HFF-Myc (cell line): ENCODE data around the gene LYST.
A peak's percentile ranks its signal among the peaks of the same experiment; 100 is the strongest.

Source experiments
- DNase-seq: peaks from one replicate; pipeline ENCODE4 v3.0.0-alpha.2; 2011; ENCODE audit warnings: low read depth; ENCODE audit errors: extremely low read depth
- H3K4me3 ChIP-seq: replicated peaks from 2 replicates; pipeline ENCODE4 v1.5.1; 2011; ENCODE audit warnings: low read depth, mild to moderate bottlenecking, control low read depth, low read length
- TF ChIP-seq, protein P1 (sequence below): IDR thresholded peaks from 2 replicates; pipeline ENCODE4 v1.5.1; 2012; ENCODE audit warnings: mild to moderate bottlenecking, low read depth, low read length, control low read depth; ENCODE audit errors: missing control alignments

LYST gene

DNA sequence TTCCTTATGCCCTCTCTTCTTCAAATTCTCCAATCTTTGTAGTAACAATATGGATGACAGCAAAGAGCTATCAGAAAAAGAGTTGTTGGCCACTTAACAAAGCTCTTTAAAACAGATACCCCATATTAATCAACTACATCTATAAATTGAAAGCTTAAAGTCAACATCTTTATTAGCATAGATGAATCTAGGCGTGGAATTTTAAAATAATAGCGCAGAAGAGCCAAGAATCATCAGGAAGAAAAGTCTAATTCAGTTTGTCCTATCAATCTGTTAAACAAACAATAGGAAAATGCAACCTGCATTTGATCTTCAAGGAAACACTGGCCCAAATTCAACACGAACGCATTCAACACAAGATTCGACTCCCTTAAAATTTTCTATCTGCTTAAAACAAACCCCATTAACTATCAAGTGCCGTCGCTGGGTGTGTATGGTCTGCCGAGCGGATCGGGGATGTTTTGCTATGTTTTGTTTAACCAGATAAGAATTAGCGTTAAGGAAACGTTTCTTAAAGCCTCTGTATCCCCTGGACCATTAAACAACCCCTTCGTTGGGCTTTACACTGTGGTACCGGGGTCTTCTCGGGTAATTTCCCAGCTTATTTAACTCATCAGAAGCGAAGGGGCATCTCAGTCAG lies 1.0 kb downstream of the LYST start:
- no peak for DNase-seq
- H3K4me3 ChIP-seq: peak overlapping the region; percentile 74
- TF ChIP-seq, protein P1, sequence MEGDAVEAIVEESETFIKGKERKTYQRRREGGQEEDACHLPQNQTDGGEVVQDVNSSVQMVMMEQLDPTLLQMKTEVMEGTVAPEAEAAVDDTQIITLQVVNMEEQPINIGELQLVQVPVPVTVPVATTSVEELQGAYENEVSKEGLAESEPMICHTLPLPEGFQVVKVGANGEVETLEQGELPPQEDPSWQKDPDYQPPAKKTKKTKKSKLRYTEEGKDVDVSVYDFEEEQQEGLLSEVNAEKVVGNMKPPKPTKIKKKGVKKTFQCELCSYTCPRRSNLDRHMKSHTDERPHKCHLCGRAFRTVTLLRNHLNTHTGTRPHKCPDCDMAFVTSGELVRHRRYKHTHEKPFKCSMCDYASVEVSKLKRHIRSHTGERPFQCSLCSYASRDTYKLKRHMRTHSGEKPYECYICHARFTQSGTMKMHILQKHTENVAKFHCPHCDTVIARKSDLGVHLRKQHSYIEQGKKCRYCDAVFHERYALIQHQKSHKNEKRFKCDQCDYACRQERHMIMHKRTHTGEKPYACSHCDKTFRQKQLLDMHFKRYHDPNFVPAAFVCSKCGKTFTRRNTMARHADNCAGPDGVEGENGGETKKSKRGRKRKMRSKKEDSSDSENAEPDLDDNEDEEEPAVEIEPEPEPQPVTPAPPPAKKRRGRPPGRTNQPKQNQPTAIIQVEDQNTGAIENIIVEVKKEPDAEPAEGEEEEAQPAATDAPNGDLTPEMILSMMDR: no peak

DNA sequence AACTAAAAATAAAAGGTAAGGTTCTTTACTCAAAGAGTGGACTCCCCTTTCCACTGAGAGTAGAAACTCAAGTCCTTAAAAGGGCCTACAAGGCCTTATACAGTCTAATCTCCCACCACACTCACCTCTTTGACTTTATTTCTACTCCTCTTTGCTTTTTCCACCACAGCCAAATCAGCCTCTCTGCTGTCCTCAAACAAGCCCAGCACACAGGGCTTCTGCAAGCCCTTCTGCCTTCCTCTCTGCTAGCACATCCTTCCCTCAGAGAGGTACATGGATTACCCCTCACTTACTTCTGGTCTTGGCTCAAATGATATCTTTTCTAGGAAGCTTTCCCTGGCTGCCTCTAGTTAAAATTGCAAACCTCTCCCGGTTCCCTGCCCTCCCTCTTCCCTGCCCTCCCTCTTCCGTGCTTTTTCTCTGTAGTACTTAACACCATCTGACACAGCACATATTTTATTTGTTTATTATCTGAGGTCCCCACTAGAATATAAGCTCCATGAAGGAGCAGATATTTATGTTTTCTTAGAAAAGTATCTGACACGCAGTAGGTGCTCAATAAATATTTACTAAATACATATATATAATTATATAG lies 1.7 kb downstream of the LYST start:
- TF ChIP-seq, protein P1: no peak
- DNase-seq: no peak
- H3K4me3 ChIP-seq: peak overlapping the region; percentile 10; the same call in 1 of the 2 replicates

DNA sequence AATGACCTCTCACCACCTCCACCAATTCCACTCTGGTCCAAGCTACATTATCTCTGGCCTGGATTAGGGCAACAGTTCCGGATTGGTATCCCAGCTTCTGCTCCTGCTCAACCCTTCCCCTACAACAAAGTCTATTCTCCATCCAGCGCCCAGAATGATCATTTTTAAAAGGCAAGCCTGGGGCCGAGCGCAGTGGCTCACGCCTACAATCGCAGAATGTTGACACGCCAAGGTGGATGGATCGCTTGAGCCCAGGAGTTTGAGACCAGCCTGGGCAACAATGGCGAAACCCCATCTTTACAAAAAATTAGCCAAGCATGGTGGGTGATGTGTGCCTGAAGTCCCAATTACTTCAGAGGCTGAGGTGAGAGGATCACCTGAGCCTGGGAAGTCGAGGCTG lies 2.2 kb downstream of the LYST start:
- TF ChIP-seq, protein P1: no peak
- DNase-seq: no peak

GRCh38 chr1:235863699-235864093 lies 3.0 kb downstream of the LYST start:
- DNase-seq: no peak
- H3K4me3 ChIP-seq: no peak overlapping the region
- TF ChIP-seq, protein P1: no peak

More for the DNA sequence above, 2.2 kb downstream of the LYST start:
- no peak overlapping the region for H3K4me3 ChIP-seq

- DNase-seq: no peak
- TF ChIP-seq, protein P1: no peak
- no peak overlapping the region for H3K4me3 ChIP-seq
These were observed 4.8 kb downstream of the LYST start for GRCh38 chr1:235861857-235862256.

DNA sequence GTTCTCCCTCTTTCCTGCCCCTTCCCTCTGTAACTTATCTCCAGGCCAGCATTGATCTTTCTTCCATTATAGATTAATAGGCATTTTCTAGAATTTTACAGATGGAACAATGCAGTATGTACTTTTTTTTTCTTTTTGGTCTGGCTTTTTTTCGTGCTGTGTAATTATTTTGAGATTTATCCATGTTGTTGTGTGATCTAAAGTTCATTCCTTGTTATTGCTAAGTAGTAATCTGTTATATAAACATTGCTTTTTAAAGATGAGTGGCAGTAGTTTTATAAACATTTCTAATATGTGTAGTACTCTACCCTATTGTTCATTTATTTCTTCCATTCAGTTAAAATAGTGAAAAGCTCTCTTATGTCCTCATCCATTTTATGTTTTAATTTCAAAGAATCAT lies 5.9 kb downstream of the LYST start:
- TF ChIP-seq, protein P1: no peak
- no peak for DNase-seq
- H3K4me3 ChIP-seq: no peak overlapping the region
